ENCODE measurements around the gene AUTS2. TPM values are rescaled to one million over a fixed set of nuclear protein-coding genes. Genes with fewer than 3 reads are reported as not detected.

AUTS2 gene
- total RNA-seq, 1 experiment from 2014 or later: 256 TPM

DNA sequence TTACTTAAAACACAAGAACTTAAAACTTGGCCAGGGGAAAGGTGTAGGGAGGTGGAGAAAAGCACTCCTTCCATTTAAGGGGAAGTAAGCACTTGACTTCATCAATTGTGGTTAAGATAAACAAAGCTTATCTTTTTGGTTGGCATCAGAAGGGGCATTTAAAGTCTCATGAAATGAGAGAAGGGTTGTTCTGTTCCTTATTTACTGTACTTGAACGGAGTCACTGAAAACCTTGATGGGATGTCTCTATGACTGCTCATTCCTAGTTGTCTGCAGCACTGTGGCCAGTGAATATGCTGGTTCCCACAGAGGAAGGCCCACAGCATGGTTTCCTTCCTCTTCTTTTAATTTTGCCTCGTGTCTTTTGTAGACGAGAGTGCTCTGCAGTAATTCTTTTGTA, 229.3 kb downstream of the AUTS2 start:
- Histone ChIP-seq H4K8ac (replicated peaks; ENCODE audit: insufficient read length, low read depth, low read length) (no peak overlapping the region), H3T11ph (ENCODE audit: low read length) (no peak overlapping the region), H3K27ac (ENCODE audit: insufficient read length, low read depth, low read length) (no peak overlapping the region), H3K14ac (ENCODE audit: insufficient read depth, low read length) (no peak overlapping the region), H4K20me1 (ENCODE audit: control insufficient read depth, insufficient read depth, insufficient read length) (no peaks in the 10 kb centered on the region), H3K9ac (ENCODE audit: extremely low read depth, insufficient read length, low read length) (no peak overlapping the region), H3K27me3 (ENCODE audit: insufficient read depth, low read length) (no peaks in the 10 kb centered on the region), H2BK5ac (ENCODE audit: insufficient read length, low read length) (no peak overlapping the region), H4K5ac (ENCODE audit: insufficient read length, low read depth, low read length) (no peak overlapping the region), H2AFZ (ENCODE audit: low read length) (no peak overlapping the region), H4K91ac (ENCODE audit: insufficient read length, low read depth, low read length) (no peak overlapping the region), H3K4ac (ENCODE audit: low read depth, low read length) (no peak overlapping the region), H2BK12ac (ENCODE audit: insufficient read length, low read depth, low read length) (no peak overlapping the region), H2BK120ac (ENCODE audit: low read depth, low read length, poor library complexity, severe bottlenecking) (no peak overlapping the region), H3K79me1 (ENCODE audit: insufficient read depth, low read depth, low read length, poor library complexity, severe bottlenecking) (no peaks in the 10 kb centered on the region), H3K79me2 (ENCODE audit: insufficient read depth, low read length) (no peaks in the 10 kb centered on the region; the same call in 1 of the 2 replicates), H2BK15ac (ENCODE audit: low read depth, low read length) (no peak overlapping the region), H3K23me2 (ENCODE audit: insufficient read length, low read depth, low read length, poor library complexity, severe bottlenecking) (no peaks in the 10 kb centered on the region), H3K23ac (ENCODE audit: insufficient read length, low read depth, low read length) (no peak overlapping the region), H3K56ac (ENCODE audit: insufficient read length, low read depth, low read length) (no peak overlapping the region), H2AK5ac (ENCODE audit: insufficient read length, low read length) (no peak overlapping the region), H3K9me3 (ENCODE audit: control insufficient read depth, low read depth, low read length) (no peaks in the 10 kb centered on the region), H3K18ac (ENCODE audit: insufficient read length, low read depth, low read length) (no peak overlapping the region), H2BK20ac (ENCODE audit: low read depth, low read length, poor library complexity, severe bottlenecking) (no peak overlapping the region), H3K4me2 (ENCODE audit: insufficient read depth, insufficient read length, low read length) (no peak overlapping the region), H3K4me1 (ENCODE audit: insufficient read depth, low read length) (peaks cover 17% of the 10 kb centered on the region)
- no CpG with 5 or more reads among the region's 3 CpGs for whole genome bisulfite sequencing (ENCODE audit: extremely low coverage, insufficient read length, low lambda C conversion rate)
- peaks cover 0 to 2% (median 0%) of the 10 kb centered on the region in 3 experiments; a peak in 1 of 7 replicates for H3K36me3 Mint-ChIP-seq (ENCODE audit: insufficient read depth in 1 of 3, low read depth in 3 of 3)
- peaks cover 1 to 3% of the 10 kb centered on the region in 2 experiments; a peak in 2 of 5 replicates for H3K9me3 Mint-ChIP-seq
- H3K27ac Mint-ChIP-seq: no peak overlapping the region; a peak in 1 of 7 replicates
- H3K4me3 Mint-ChIP-seq: no peak overlapping the region
- DNase-seq: no peak
- TF ChIP-seq, protein P1, sequence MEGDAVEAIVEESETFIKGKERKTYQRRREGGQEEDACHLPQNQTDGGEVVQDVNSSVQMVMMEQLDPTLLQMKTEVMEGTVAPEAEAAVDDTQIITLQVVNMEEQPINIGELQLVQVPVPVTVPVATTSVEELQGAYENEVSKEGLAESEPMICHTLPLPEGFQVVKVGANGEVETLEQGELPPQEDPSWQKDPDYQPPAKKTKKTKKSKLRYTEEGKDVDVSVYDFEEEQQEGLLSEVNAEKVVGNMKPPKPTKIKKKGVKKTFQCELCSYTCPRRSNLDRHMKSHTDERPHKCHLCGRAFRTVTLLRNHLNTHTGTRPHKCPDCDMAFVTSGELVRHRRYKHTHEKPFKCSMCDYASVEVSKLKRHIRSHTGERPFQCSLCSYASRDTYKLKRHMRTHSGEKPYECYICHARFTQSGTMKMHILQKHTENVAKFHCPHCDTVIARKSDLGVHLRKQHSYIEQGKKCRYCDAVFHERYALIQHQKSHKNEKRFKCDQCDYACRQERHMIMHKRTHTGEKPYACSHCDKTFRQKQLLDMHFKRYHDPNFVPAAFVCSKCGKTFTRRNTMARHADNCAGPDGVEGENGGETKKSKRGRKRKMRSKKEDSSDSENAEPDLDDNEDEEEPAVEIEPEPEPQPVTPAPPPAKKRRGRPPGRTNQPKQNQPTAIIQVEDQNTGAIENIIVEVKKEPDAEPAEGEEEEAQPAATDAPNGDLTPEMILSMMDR (conservative IDR thresholded peaks at IDR 0.05): no peak
- H3K4me1 Mint-ChIP-seq: peaks cover 47 to 52% of the 10 kb centered on the region in 2 experiments
- H3K27me3 Mint-ChIP-seq (ENCODE audit: low read depth): no peaks in the 10 kb centered on the region

Measured in H9 (cell line).